K562 (cell line): ENCODE measurements around the gene CHRNB1. TPM values are rescaled to one million over a fixed set of nuclear protein-coding genes. Genes with fewer than 3 reads are reported as not detected.
A peak's percentile ranks its signal among the peaks of the same experiment; 100 is the strongest.

Experiments used
- ATF4 ChIP-seq: fragments of 450-650 bp; formaldehyde crosslinking; IDR thresholded peaks from 2 replicates; pipeline ENCODE4 v1.4.0; 2022; ENCODE audit warnings: mild to moderate bottlenecking, moderate library complexity
- FOXJ3 ChIP-seq: sonication (generic); formaldehyde crosslinking; IDR thresholded peaks from 2 replicates; pipeline ENCODE4 v1.4.0; 2020; ENCODE audit warnings: mild to moderate bottlenecking, missing genetic modification reagents
- HIVEP1 ChIP-seq: fragments of 250-450 bp; sonication (Bioruptor Pico); IDR thresholded peaks from 2 replicates; pipeline ENCODE4 v1.4.0; 2020; ENCODE audit warnings: mild to moderate bottlenecking
- KHSRP ChIP-seq: fragments of 450-650 bp; IDR thresholded peaks from 2 replicates; pipeline ENCODE4 v1.6.1; 2017
- MEF2A ChIP-seq: IDR thresholded peaks from 2 replicates; pipeline ENCODE4 v1.6.1; 2011; ENCODE audit warnings: low read depth, mild to moderate bottlenecking, low read length, moderate library complexity; ENCODE audit not compliant: control insufficient read depth
- MLLT1 ChIP-seq, 2 experiments: fragments of 450-650 bp; IDR thresholded peaks; 2 replicates each; pipeline ENCODE4 v1.6.1; 2016
- NCOR1 ChIP-seq: fragments of 450-650 bp; IDR thresholded peaks from 2 replicates; pipeline ENCODE4 v1.6.1; 2016; ENCODE audit warnings: mild to moderate bottlenecking, moderate library complexity
- NONO ChIP-seq, 2 experiments: fragments of 200-400 bp in 1 of 2; fragments of 450-650 bp in 1 of 2; formaldehyde crosslinking in 1 of 2; IDR thresholded peaks; 2 replicates each; pipeline ENCODE4 v1.6.1; 2017; ENCODE audit warnings: low read depth in 2 of 2, mild to moderate bottlenecking in 2 of 2, moderate library complexity in 2 of 2, low read length in 1 of 2
- NRF1 ChIP-seq, 2 experiments: fragments of 450-650 bp; IDR thresholded peaks in 1 of 2; conservative IDR thresholded peaks in 1 of 2; 2 replicates each; pipeline ENCODE4 v1.6.1; 2014; ENCODE audit warnings: mild to moderate bottlenecking in 2 of 2
- PCBP2 ChIP-seq: fragments of 200-400 bp; formaldehyde crosslinking; IDR thresholded peaks from 2 replicates; pipeline ENCODE4 v1.6.1; 2018; ENCODE audit warnings: low read length, low read depth, mild to moderate bottlenecking, moderate library complexity; ENCODE audit not compliant: poor library complexity, severe bottlenecking
- PHF21A ChIP-seq: fragments of 450-650 bp; IDR thresholded peaks from 2 replicates; pipeline ENCODE4 v1.6.1; 2017; ENCODE audit warnings: low read depth, borderline replicate concordance
- PHF8 ChIP-seq: fragments of 200-600 bp; sonication (generic); IDR thresholded peaks from 2 replicates; pipeline ENCODE4 v1.6.1; 2012; ENCODE audit warnings: mixed run types, mild to moderate bottlenecking, inconsistent platforms, low read length, moderate library complexity, borderline replicate concordance
- RB1 ChIP-seq: fragments of 450-650 bp; IDR thresholded peaks from 2 replicates; pipeline ENCODE4 v1.6.1; 2017; ENCODE audit warnings: low read depth, mild to moderate bottlenecking
- SRSF1 ChIP-seq: fragments of 200-400 bp; formaldehyde crosslinking; IDR thresholded peaks from 2 replicates; pipeline ENCODE4 v1.6.1; 2017; ENCODE audit warnings: mild to moderate bottlenecking, low read depth, low read length, moderate library complexity
- TAF7 ChIP-seq: fragments of 450-650 bp; IDR thresholded peaks from 2 replicates; pipeline ENCODE4 v1.6.1; 2016; ENCODE audit warnings: missing genetic modification characterization, missing compliant biosample characterization
- TCFL5 ChIP-seq: fragments of 250-450 bp; sonication (Bioruptor Pico); conservative IDR thresholded peaks from 2 replicates; pipeline ENCODE4 v1.6.1; 2021; ENCODE audit warnings: mild to moderate bottlenecking, moderate library complexity, matching md5 sums
- U2AF1 ChIP-seq: fragments of 200-400 bp; formaldehyde crosslinking; optimal IDR thresholded peaks from 2 replicates; pipeline ENCODE3; 2017; ENCODE audit warnings: mild to moderate bottlenecking, low read depth, low read length, moderate library complexity
- USF2 ChIP-seq: sonication (generic); formaldehyde crosslinking; IDR thresholded peaks from 2 replicates; pipeline ENCODE4 v1.5.0; 2020; ENCODE audit warnings: missing genetic modification reagents
- ZC3H4 ChIP-seq: sonication (generic); formaldehyde crosslinking; IDR thresholded peaks from 2 replicates; pipeline ENCODE4 v1.9.0; 2021; ENCODE audit warnings: missing genetic modification reagents, borderline replicate concordance
- ZNF133 ChIP-seq: fragments of 250-450 bp; sonication (Bioruptor Pico); IDR thresholded peaks from 2 replicates; pipeline ENCODE4 v1.4.0; 2020; ENCODE audit warnings: mild to moderate bottlenecking
- ZNF165 ChIP-seq: fragments of 250-450 bp; sonication (Bioruptor Pico); IDR thresholded peaks from 2 replicates; pipeline ENCODE4 v1.4.0; 2020; ENCODE audit warnings: borderline replicate concordance
- ZNF282 ChIP-seq: sonication (generic); formaldehyde crosslinking; IDR thresholded peaks from 2 replicates; pipeline ENCODE4 v1.8.1; 2023; ENCODE audit warnings: missing genetic modification reagents
- ZNF696 ChIP-seq: fragments of 250-450 bp; sonication (Bioruptor Pico); conservative IDR thresholded peaks from 2 replicates; pipeline ENCODE4 v1.4.0; 2020; ENCODE audit warnings: mild to moderate bottlenecking, moderate library complexity
- polyA plus RNA-seq, 8 experiments: library from polyadenylated mRNA; depleted of rRNA in 4 of 8; stranded (reverse) in 5 of 8; unstranded in 3 of 8; fragments of >200 nt; fragmentation: Nextera tagmentation in 2 of 8; fragmentation: Illumina TruSeq in 1 of 8; extraction: Ambion mirVana in 2 of 8; extraction: Trizol in 1 of 8; gene quantifications; 2 replicates each; pipeline versions ENCODE4 v1.2.1 to v1.2.3, GENCODE V29; 2011 to 2014; ENCODE audit warnings: inconsistent platforms in 1 of 8, missing spikeins in 1 of 8
- total RNA-seq, 7 experiments: library from RNA; depleted of rRNA in 6 of 7; stranded (reverse); fragments of >200 nt in 6 of 7; fragmentation: Illumina TruSeq in 2 of 7; extraction: Trizol in 2 of 7; gene quantifications; 2 replicates each; pipeline versions ENCODE4 v1.2.1 to v1.2.3, GENCODE V29; 2011 to 2021; ENCODE audit warnings: low replicate concordance in 1 of 7

The CHRNB1 gene
- total and polyA plus RNA-seq, 9 of the 15 experiments (the other 6 are each of a cell fraction or from before 2014, with no cell fraction given) = 4.7 to 12.3 (median 6.8) TPM

- no peak for TF ChIP-seq ZC3H4 (CRISPR knock-in tag)
- no peak for TF ChIP-seq MEF2A
- TF ChIP-seq TCFL5 (CRISPR knock-in tag) = no peak
- TF ChIP-seq TAF7 (tag) = no peak
- no peak for TF ChIP-seq HIVEP1 (CRISPR knock-in tag)
- no peak for TF ChIP-seq FOXJ3 (CRISPR knock-in tag)
- TF ChIP-seq U2AF1 = no peak
- TF ChIP-seq MLLT1 (IDR thresholded peaks at IDR 0.05) = 0 out of 4 replicates have a peak, but pooled peaks of 1 of the 2 experiments have one; percentile 23
- TF ChIP-seq ZNF165 (CRISPR knock-in tag) = no peak
- TF ChIP-seq NCOR1 = no peak
- no peak for TF ChIP-seq PCBP2
- TF ChIP-seq RB1 = 0 out of 2 replicates have a peak, but pooled peaks have one; percentile 37
- TF ChIP-seq USF2 (CRISPR knock-in tag) = no peak
- TF ChIP-seq SRSF1 = no peak
- TF ChIP-seq ZNF282 = no peak
- TF ChIP-seq ATF4 = no peak
- TF ChIP-seq NONO (IDR thresholded peaks at IDR 0.05; ENCODE audit: low read depth in 2 of 2, low read length in 1 of 2) = no peak
- TF ChIP-seq NRF1 (conservative IDR thresholded peaks at IDR 0.05 in 1 of 2, IDR thresholded peaks at IDR 0.05 in 1 of 2) = peak in 1 of 2 experiments; percentile 12; a peak in 1 of 4 replicates
- no peak for TF ChIP-seq ZNF696 (CRISPR knock-in tag)
- TF ChIP-seq PHF21A = no peak
- TF ChIP-seq ZNF133 (CRISPR knock-in tag) = no peak
- peak; percentile 42; the same call in 1 of the 2 replicates for TF ChIP-seq PHF8
- no peak for TF ChIP-seq KHSRP
Measured at GRCh38 chr17:7404737-7405349, 40.0 kb upstream of the CHRNB1 start (continued).
